ENCODE results near the gene MED13.

DNA sequence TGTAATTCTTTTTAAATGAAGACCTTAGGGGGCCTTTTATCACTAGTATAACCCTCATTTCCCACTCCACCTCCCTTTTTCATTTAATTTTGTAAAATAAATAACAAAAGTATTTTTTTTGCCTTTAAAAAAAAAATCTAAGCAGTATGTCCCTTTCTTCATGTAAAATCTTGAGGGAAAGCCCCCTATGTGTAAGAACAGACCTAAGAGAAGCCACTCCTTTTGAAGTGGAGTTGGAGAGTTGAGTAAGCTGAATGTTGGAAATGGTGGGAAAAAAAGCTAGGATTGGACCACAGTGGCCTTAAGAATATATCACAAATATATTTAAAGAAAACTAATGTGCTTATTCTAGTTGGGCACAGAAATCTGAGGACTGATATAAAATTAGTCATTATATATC lies 92.8 kb downstream of the MED13 start:
- TF ChIP-seq POLR2A (IDR thresholded peaks at IDR 0.05; ENCODE audit: low read depth, low read length) (no peak), POLR2AphosphoS5 (IDR thresholded peaks at IDR 0.05; ENCODE audit: low read depth, low read length) (no peak)

Data from GM12892 (cell line).